HCT116 (cell line): ENCODE measurements around the gene FAM53B. TPM values are rescaled to one million over a fixed set of nuclear protein-coding genes. Genes with fewer than 3 reads are reported as not detected.

ENCODE experiments used
- ATAC-seq: fragments of 200-7000 bp; cut with Tn5 transposase; 2 replicates; pipeline ENCODE4 v1.9.1; 2020; ENCODE audit warnings: mild to moderate bottlenecking, moderate library complexity
- BruUV-seq: library from RNA; stranded (reverse); fragments of 400-500 nt; replicated peaks from 2 replicates; lab custom pipeline; 2021; lab: Mats Ljungman, UMichigan
- CTCF ChIA-PET: fragments of 300-600 bp; sonication (Branson Sonifier 250); formaldehyde crosslinking; loops from one replicate; lab custom pipeline; 2021; ENCODE audit warnings: antibody characterized with exemption; lab: Charles Lee
- POLR2A ChIA-PET: fragments of 300-600, 350-600 bp; sonication (Branson Sonifier 250); formaldehyde crosslinking; loops from one replicate; lab custom pipeline; 2021; ENCODE audit warnings: antibody characterized with exemption; lab: Charles Lee
- RAD21 ChIA-PET, 2 experiments: fragments of 300-600 bp; sonication (Branson Sonifier 250); formaldehyde crosslinking; loops; one replicate each; lab custom pipeline; 2023; ENCODE audit warnings: low total read pairs in 2 of 2; ENCODE audit not compliant: uncharacterized antibody in 2 of 2, unreplicated experiment in 2 of 2, low non-redundant PET in 1 of 2; lab: Charles Lee
- DNase-seq: peaks from one replicate; pipeline ENCODE4 v3.0.0-alpha.2; 2010; ENCODE audit warnings: low read depth, low spot score
- H2AFZ ChIP-seq: fragments of 200-600 bp; shearing (Covaris generic), sonication (generic); 2 replicates; pipeline ENCODE4 v1.6.1; 2017; ENCODE audit warnings: low read depth, mixed run types, mixed read lengths, antibody characterized with exemption, low read length; ENCODE audit not compliant: poor library complexity, severe bottlenecking
- H3K27ac ChIP-seq: 2 replicates; pipeline ENCODE4 v1.5.1; 2012; ENCODE audit warnings: low read depth, low read length
- H3K27me3 ChIP-seq: fragments of 200-600 bp; sonication (generic); 2 replicates; pipeline ENCODE4 v1.6.1; 2016; ENCODE audit warnings: mixed run types, low read length, mixed read lengths; ENCODE audit not compliant: insufficient read depth
- H3K36me3 ChIP-seq, 2 experiments: fragments of 200-500 bp in 1 of 2; fragments of 200-600 bp in 1 of 2; sonication (Bioruptor generic) in 1 of 2; sonication (generic) in 1 of 2; 2 replicates each; pipeline versions ENCODE4 v1.5.1 to v1.6.1; 2014 to 2016; ENCODE audit warnings: low read length in 2 of 2, inconsistent platforms in 1 of 2, mixed read lengths in 1 of 2, mixed run types in 1 of 2; ENCODE audit not compliant: insufficient read depth in 2 of 2, control insufficient read depth in 1 of 2
- H3K4me1 ChIP-seq, 2 experiments: fragments of 200-600 bp in 1 of 2; sonication (generic) in 1 of 2; 2 replicates each; pipeline versions ENCODE4 v1.5.1 to v1.6.1; 2012 to 2017; ENCODE audit warnings: low read length in 2 of 2, inconsistent platforms in 1 of 2, mild to moderate bottlenecking in 1 of 2, mixed read lengths in 1 of 2, mixed run types in 1 of 2, moderate library complexity in 1 of 2; ENCODE audit not compliant: insufficient read depth in 2 of 2, control insufficient read depth in 1 of 2
- H3K4me2 ChIP-seq: fragments of 200-600 bp; sonication (generic); 2 replicates; pipeline ENCODE4 v1.6.1; 2017; ENCODE audit warnings: mixed run types, low read length, mixed read lengths
- H3K4me3 ChIP-seq, 2 experiments: fragments of 200-600 bp in 1 of 2; sonication (generic) in 1 of 2; replicated peaks in 1 of 2; 2 replicates each; pipeline ENCODE4 v1.5.1; 2011 to 2016; ENCODE audit warnings: low read length in 2 of 2, control low read depth in 1 of 2, low read depth in 1 of 2, mild to moderate bottlenecking in 1 of 2, mixed read lengths in 1 of 2, mixed run types in 1 of 2
- H3K79me2 ChIP-seq: fragments of 200-600 bp; sonication (generic); 2 replicates; pipeline ENCODE4 v1.6.1; 2017; ENCODE audit warnings: mild to moderate bottlenecking, mixed run types, low read length, moderate library complexity, mixed read lengths; ENCODE audit not compliant: insufficient read depth
- H3K9ac ChIP-seq: fragments of 200-600 bp; sonication (generic); 2 replicates; pipeline ENCODE4 v1.6.1; 2016; ENCODE audit warnings: low read length, mixed read lengths
- H3K9me2 ChIP-seq: fragments of 200-600 bp; sonication (generic), shearing (Covaris generic); 2 replicates; pipeline ENCODE4 v1.6.1; 2017; ENCODE audit warnings: mixed run types, mild to moderate bottlenecking, moderate library complexity; ENCODE audit not compliant: insufficient read depth
- H3K9me3 ChIP-seq, 2 experiments: fragments of 200-500 bp in 1 of 2; fragments of 200-600 bp in 1 of 2; sonication (Bioruptor generic) in 1 of 2; sonication (generic) in 1 of 2; 2 replicates each; pipeline ENCODE4 v1.6.1; 2014 to 2017; ENCODE audit warnings: low read length in 2 of 2, mixed read lengths in 2 of 2, inconsistent platforms in 1 of 2, low read depth in 1 of 2, mild to moderate bottlenecking in 1 of 2, mixed run types in 1 of 2, moderate library complexity in 1 of 2; ENCODE audit not compliant: control insufficient read depth in 1 of 2, insufficient read depth in 1 of 2
- H4K20me1 ChIP-seq: fragments of 200-600 bp; sonication (generic), shearing (Covaris generic); 2 replicates; pipeline ENCODE4 v1.6.1; 2017; ENCODE audit warnings: mixed run types, mild to moderate bottlenecking, moderate library complexity; ENCODE audit not compliant: insufficient read depth
- CBX3 ChIP-seq: IDR thresholded peaks from 2 replicates; pipeline ENCODE4 v1.6.1; 2012; ENCODE audit warnings: low read depth
- CEBPB ChIP-seq: IDR thresholded peaks from 2 replicates; pipeline ENCODE4 v1.6.1; 2012; ENCODE audit warnings: low read depth
- EGR1 ChIP-seq: IDR thresholded peaks from 2 replicates; pipeline ENCODE4 v1.6.1; 2012; ENCODE audit warnings: low read depth
- EZH2 ChIP-seq: fragments of 200-600 bp; sonication (generic); IDR thresholded peaks from 2 replicates; pipeline ENCODE4 v1.6.1; 2017; ENCODE audit warnings: antibody characterized with exemption, mixed run types
- EZH2phosphoT487 ChIP-seq: fragments of 200-600 bp; IDR thresholded peaks from 2 replicates; pipeline ENCODE4 v1.6.1; 2018; ENCODE audit warnings: antibody characterized with exemption, borderline replicate concordance
- FOSL1 ChIP-seq: IDR thresholded peaks from 2 replicates; pipeline ENCODE4 v1.6.1; 2012; ENCODE audit warnings: low read depth
- JUND ChIP-seq: IDR thresholded peaks from 2 replicates; pipeline ENCODE4 v1.6.1; 2012
- POLR2A ChIP-seq: IDR thresholded peaks from 2 replicates; pipeline ENCODE4 v1.7.0; 2011; ENCODE audit warnings: borderline replicate concordance; ENCODE audit not compliant: insufficient read depth, insufficient read length; ENCODE audit errors: extremely low read depth
- POLR2AphosphoS5 ChIP-seq: IDR thresholded peaks from 2 replicates; pipeline ENCODE4 v1.6.1; 2011; ENCODE audit warnings: mild to moderate bottlenecking, low read depth, low read length, moderate library complexity
- RAD21 ChIP-seq: IDR thresholded peaks from 2 replicates; pipeline ENCODE4 v1.6.1; 2012; ENCODE audit warnings: low read depth, mild to moderate bottlenecking
- SP1 ChIP-seq: IDR thresholded peaks from 2 replicates; pipeline ENCODE4 v1.6.1; 2012; ENCODE audit warnings: low read depth
- SRF ChIP-seq: IDR thresholded peaks from 2 replicates; pipeline ENCODE4 v1.6.1; 2012; ENCODE audit warnings: low read depth
- TCF7L2 ChIP-seq: IDR thresholded peaks from 2 replicates; pipeline ENCODE4 v1.7.0; 2011; ENCODE audit warnings: borderline replicate concordance, inconsistent platforms; ENCODE audit not compliant: insufficient read depth, insufficient read length; ENCODE audit errors: extremely low read depth
- YY1 ChIP-seq: IDR thresholded peaks from 2 replicates; pipeline ENCODE4 v1.6.1; 2011; ENCODE audit warnings: low read length, low read depth, moderate library complexity, mild to moderate bottlenecking; ENCODE audit not compliant: insufficient replicate concordance; ENCODE audit errors: extremely low read depth
- ZNF274 ChIP-seq: fragments of 200-500 bp; sonication (Bioruptor generic); IDR thresholded peaks from 2 replicates; pipeline ENCODE4 v1.6.1; 2014; ENCODE audit warnings: mild to moderate bottlenecking, low read depth, low read length, inconsistent platforms
- intact Hi-C: fragments of 100-400 bp; cut with micrococcal nuclease; formaldehyde crosslinking; loops from 2 replicates; pipeline ENCODE4 v1.10.0; 2022
- total RNA-seq: library from RNA; stranded (reverse); gene quantifications from one replicate; pipeline ENCODE4 v1.2.1, GENCODE V29; 2021; ENCODE audit not compliant: unreplicated experiment
- TF ChIP-seq, protein P1 (sequence below), 3 experiments: fragments of 200-600 bp in 1 of 3; sonication (generic) in 1 of 3; IDR thresholded peaks in 2 of 3; conservative IDR thresholded peaks in 1 of 3; 2 replicates each; pipeline ENCODE4 v1.5.1; 2012 to 2017; ENCODE audit warnings: low read depth in 2 of 3, low read length in 2 of 3, antibody characterized with exemption in 1 of 3, borderline replicate concordance in 1 of 3, control low read depth in 1 of 3, mild to moderate bottlenecking in 1 of 3, mixed read lengths in 1 of 3, mixed run types in 1 of 3, moderate library complexity in 1 of 3; ENCODE audit not compliant: insufficient read depth in 1 of 3
- TF ChIP-seq, protein P2 (sequence below): IDR thresholded peaks from 2 replicates; pipeline ENCODE4 v1.6.1; 2012
- TF ChIP-seq, protein P3 (sequence below): IDR thresholded peaks from 2 replicates; pipeline ENCODE4 v1.6.1; 2012
- TF ChIP-seq, protein P4 (sequence below): IDR thresholded peaks from 2 replicates; pipeline ENCODE4 v1.6.1; 2012; ENCODE audit warnings: low read depth

Gene FAM53B
- total RNA-seq, 1 experiment from 2014 or later = 19.6 TPM

DNA sequence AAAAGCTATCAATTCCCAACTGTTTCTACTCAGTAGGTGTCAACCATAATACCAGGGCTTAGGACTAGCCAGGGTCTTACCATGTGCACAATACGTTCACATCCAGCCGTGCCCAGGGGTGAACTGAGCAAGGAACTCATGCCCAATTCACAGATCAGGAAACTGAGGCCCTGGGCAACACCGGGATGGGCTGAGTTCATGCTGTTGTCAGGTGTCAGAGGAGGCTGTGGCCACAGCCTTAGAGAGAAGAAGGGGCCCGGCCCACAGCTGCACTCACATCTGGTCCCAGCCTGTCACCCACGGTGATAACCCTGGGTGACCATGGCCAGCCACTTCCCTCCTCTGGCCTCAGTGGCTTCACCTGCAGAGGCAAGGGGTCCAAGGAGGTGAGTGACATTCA lies 92.0 kb downstream of the FAM53B start:
- TF ChIP-seq SP1 (no peak), TCF7L2 (no peak), POLR2A (no peak), ZNF274 (no peak), CBX3 (no peak), EZH2 (no peak), JUND (no peak), EZH2phosphoT487 (no peak), FOSL1 (no peak), RAD21 (no peak), YY1 (no peak), POLR2AphosphoS5 (no peak), CEBPB (no peak), EGR1 (no peak), SRF (no peak)
- TF ChIP-seq, protein P1, sequence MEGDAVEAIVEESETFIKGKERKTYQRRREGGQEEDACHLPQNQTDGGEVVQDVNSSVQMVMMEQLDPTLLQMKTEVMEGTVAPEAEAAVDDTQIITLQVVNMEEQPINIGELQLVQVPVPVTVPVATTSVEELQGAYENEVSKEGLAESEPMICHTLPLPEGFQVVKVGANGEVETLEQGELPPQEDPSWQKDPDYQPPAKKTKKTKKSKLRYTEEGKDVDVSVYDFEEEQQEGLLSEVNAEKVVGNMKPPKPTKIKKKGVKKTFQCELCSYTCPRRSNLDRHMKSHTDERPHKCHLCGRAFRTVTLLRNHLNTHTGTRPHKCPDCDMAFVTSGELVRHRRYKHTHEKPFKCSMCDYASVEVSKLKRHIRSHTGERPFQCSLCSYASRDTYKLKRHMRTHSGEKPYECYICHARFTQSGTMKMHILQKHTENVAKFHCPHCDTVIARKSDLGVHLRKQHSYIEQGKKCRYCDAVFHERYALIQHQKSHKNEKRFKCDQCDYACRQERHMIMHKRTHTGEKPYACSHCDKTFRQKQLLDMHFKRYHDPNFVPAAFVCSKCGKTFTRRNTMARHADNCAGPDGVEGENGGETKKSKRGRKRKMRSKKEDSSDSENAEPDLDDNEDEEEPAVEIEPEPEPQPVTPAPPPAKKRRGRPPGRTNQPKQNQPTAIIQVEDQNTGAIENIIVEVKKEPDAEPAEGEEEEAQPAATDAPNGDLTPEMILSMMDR (IDR thresholded peaks at IDR 0.05 in 2 of 3, conservative IDR thresholded peaks at IDR 0.05 in 1 of 3; ENCODE audit: borderline replicate concordance in 1 of 3, insufficient read depth in 1 of 3, low read depth in 2 of 3, low read length in 2 of 3) = no peak
- TF ChIP-seq, protein P2, sequence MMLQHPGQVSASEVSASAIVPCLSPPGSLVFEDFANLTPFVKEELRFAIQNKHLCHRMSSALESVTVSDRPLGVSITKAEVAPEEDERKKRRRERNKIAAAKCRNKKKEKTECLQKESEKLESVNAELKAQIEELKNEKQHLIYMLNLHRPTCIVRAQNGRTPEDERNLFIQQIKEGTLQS = no peak
- TF ChIP-seq, protein P3, sequence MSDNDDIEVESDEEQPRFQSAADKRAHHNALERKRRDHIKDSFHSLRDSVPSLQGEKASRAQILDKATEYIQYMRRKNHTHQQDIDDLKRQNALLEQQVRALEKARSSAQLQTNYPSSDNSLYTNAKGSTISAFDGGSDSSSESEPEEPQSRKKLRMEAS = no peak
- TF ChIP-seq, protein P4, sequence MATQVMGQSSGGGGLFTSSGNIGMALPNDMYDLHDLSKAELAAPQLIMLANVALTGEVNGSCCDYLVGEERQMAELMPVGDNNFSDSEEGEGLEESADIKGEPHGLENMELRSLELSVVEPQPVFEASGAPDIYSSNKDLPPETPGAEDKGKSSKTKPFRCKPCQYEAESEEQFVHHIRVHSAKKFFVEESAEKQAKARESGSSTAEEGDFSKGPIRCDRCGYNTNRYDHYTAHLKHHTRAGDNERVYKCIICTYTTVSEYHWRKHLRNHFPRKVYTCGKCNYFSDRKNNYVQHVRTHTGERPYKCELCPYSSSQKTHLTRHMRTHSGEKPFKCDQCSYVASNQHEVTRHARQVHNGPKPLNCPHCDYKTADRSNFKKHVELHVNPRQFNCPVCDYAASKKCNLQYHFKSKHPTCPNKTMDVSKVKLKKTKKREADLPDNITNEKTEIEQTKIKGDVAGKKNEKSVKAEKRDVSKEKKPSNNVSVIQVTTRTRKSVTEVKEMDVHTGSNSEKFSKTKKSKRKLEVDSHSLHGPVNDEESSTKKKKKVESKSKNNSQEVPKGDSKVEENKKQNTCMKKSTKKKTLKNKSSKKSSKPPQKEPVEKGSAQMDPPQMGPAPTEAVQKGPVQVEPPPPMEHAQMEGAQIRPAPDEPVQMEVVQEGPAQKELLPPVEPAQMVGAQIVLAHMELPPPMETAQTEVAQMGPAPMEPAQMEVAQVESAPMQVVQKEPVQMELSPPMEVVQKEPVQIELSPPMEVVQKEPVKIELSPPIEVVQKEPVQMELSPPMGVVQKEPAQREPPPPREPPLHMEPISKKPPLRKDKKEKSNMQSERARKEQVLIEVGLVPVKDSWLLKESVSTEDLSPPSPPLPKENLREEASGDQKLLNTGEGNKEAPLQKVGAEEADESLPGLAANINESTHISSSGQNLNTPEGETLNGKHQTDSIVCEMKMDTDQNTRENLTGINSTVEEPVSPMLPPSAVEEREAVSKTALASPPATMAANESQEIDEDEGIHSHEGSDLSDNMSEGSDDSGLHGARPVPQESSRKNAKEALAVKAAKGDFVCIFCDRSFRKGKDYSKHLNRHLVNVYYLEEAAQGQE = no peak
- Histone ChIP-seq H3K9me3 (no peaks in the 10 kb centered on the region), H3K36me3 (no peaks in the 10 kb centered on the region), H3K27ac (no peak overlapping the region), H3K9me2 (no peaks in the 10 kb centered on the region), H3K4me3 (no peak overlapping the region), H3K4me2 (no peak overlapping the region), H4K20me1 (no peaks in the 10 kb centered on the region), H2AFZ (no peak overlapping the region), H3K4me1 (peaks cover 6 to 15% of the 10 kb centered on the region in 2 experiments; a peak in 3 of 4 replicates), H3K9ac (no peak overlapping the region), H3K27me3 (no peaks in the 10 kb centered on the region), H3K79me2 (no peaks in the 10 kb centered on the region; the same call in 1 of the 2 replicates)
- intact Hi-C loops = no loop called here
- RAD21 ChIA-PET = no interaction called here
- DNase-seq (no peak), ATAC-seq (no peak)
- CTCF ChIA-PET = no interaction called here
- POLR2A ChIA-PET = no interaction called here
- BruUV-seq = no TSS peak
